ENCODE results near the gene MYH1. TPM values are rescaled to one million over a fixed set of nuclear protein-coding genes. Genes with fewer than 3 reads are reported as not detected.

MYH1 gene
- total RNA-seq, 3 donors from 2014 or later (not counting 1 experiment from before 2014, with no cell fraction given) = not detected

- no peaks in the 10 kb centered on the region for H3K9me3 Mint-ChIP-seq
- no peaks in the 10 kb centered on the region for H3K36me3 ChIP-seq (ENCODE audit: control insufficient read depth, insufficient read depth, low read length)
- ATAC-seq = no peak
- H3K4me1 ChIP-seq (ENCODE audit: control insufficient read depth, insufficient read depth, low read length) = no peaks in the 10 kb centered on the region
- no peak overlapping the region for H3K4me3 Mint-ChIP-seq
- peaks cover 2% of the 10 kb centered on the region for H3K27me3 ChIP-seq (ENCODE audit: control insufficient read depth, insufficient read depth, low read length)
- H3K9me3 ChIP-seq (ENCODE audit: control insufficient read depth, insufficient read depth, low read length) = no peaks in the 10 kb centered on the region
- no peaks in the 10 kb centered on the region for H3K36me3 Mint-ChIP-seq
- no peak for TF ChIP-seq CTCF (IDR thresholded peaks at IDR 0.05)
- no peak for DNase-seq
- peaks cover 12 to 45% of the 10 kb centered on the region in 2 donors for H3K27me3 Mint-ChIP-seq (ENCODE audit: low read depth in 2 of 2)
- no peaks in the 10 kb centered on the region for H3K4me1 Mint-ChIP-seq
- no peak overlapping the region for H3K27ac Mint-ChIP-seq
- H3K27ac ChIP-seq (ENCODE audit: low read length) = no peak overlapping the region
- intact Hi-C loops (cut with micrococcal nuclease) = no loop called here
- no peak overlapping the region for H3K4me3 ChIP-seq (ENCODE audit: low read length)
Observed at GRCh38 chr17:10521949-10522348, 3.6 kb upstream of the MYH1 start.

GRCh38 chr17:10516638-10517037, 1.7 kb downstream of the MYH1 start:
- H3K4me3 Mint-ChIP-seq = no peak overlapping the region
- no peak for TF ChIP-seq CTCF (IDR thresholded peaks at IDR 0.05)
- H3K36me3 ChIP-seq (ENCODE audit: control insufficient read depth, insufficient read depth, low read length) = no peaks in the 10 kb centered on the region
- peaks cover 6 to 59% of the 10 kb centered on the region in 2 donors for H3K27me3 Mint-ChIP-seq (ENCODE audit: low read depth in 2 of 2)
- no peaks in the 10 kb centered on the region for H3K36me3 Mint-ChIP-seq
- H3K4me3 ChIP-seq (ENCODE audit: low read length) = no peak overlapping the region
- H3K9me3 Mint-ChIP-seq = no peaks in the 10 kb centered on the region
- no peak overlapping the region for H3K27ac Mint-ChIP-seq
- H3K4me1 Mint-ChIP-seq = no peaks in the 10 kb centered on the region
- H3K27me3 ChIP-seq (ENCODE audit: control insufficient read depth, insufficient read depth, low read length) = peaks cover 2% of the 10 kb centered on the region
- H3K9me3 ChIP-seq (ENCODE audit: control insufficient read depth, insufficient read depth, low read length) = no peaks in the 10 kb centered on the region
- DNase-seq (no peak), ATAC-seq (no peak)
- H3K27ac ChIP-seq (ENCODE audit: low read length) = no peak overlapping the region
- no peaks in the 10 kb centered on the region for H3K4me1 ChIP-seq (ENCODE audit: control insufficient read depth, insufficient read depth, low read length)
- intact Hi-C loops (cut with micrococcal nuclease) = no loop called here

- Histone ChIP-seq H3K9me3 (ENCODE audit: control insufficient read depth, insufficient read depth, low read length) (no peaks in the 10 kb centered on the region), H3K4me1 (ENCODE audit: control insufficient read depth, insufficient read depth, low read length) (no peaks in the 10 kb centered on the region), H3K27ac (ENCODE audit: low read length) (no peak overlapping the region), H3K4me3 (ENCODE audit: low read length) (no peak overlapping the region), H3K36me3 (ENCODE audit: control insufficient read depth, insufficient read depth, low read length) (no peaks in the 10 kb centered on the region), H3K27me3 (ENCODE audit: control insufficient read depth, insufficient read depth, low read length) (peaks cover 1% of the 10 kb centered on the region)
- TF ChIP-seq CTCF (IDR thresholded peaks at IDR 0.05) = no peak
- Mint-ChIP-seq H3K9me3 (no peaks in the 10 kb centered on the region), H3K4me3 (no peak overlapping the region), H3K4me1 (no peaks in the 10 kb centered on the region), H3K27me3 (ENCODE audit: low read depth in 2 of 2) (peaks cover 6 to 64% of the 10 kb centered on the region in 2 donors), H3K36me3 (no peaks in the 10 kb centered on the region), H3K27ac (no peak overlapping the region)
- intact Hi-C loops (cut with micrococcal nuclease) = no loop called here
- ATAC-seq (no peak), DNase-seq (no peak)
- WGBS (ENCODE audit: insufficient coverage) = 90% methylated on average over 7 of the region's 7 CpGs
Observed at GRCh38 chr17:10516065-10516464, 2.3 kb downstream of the MYH1 start.

GRCh38 chr17:10513299-10514067, 4.9 kb downstream of the MYH1 start:
- H3K9me3 Mint-ChIP-seq = no peaks in the 10 kb centered on the region
- no peak overlapping the region for H3K27ac Mint-ChIP-seq
- ATAC-seq (no peak), DNase-seq (no peak)
- H3K4me1 Mint-ChIP-seq = no peaks in the 10 kb centered on the region
- WGBS (ENCODE audit: insufficient coverage) = 75% methylated on average over 4 of the region's 6 CpGs
- no peak overlapping the region for H3K27ac ChIP-seq (ENCODE audit: low read length)
- H3K36me3 ChIP-seq (ENCODE audit: control insufficient read depth, insufficient read depth, low read length) = no peaks in the 10 kb centered on the region
- H3K4me3 ChIP-seq (ENCODE audit: low read length) = no peak overlapping the region
- no peak overlapping the region for H3K4me3 Mint-ChIP-seq
- H3K9me3 ChIP-seq (ENCODE audit: control insufficient read depth, insufficient read depth, low read length) = no peaks in the 10 kb centered on the region
- no peaks in the 10 kb centered on the region for H3K4me1 ChIP-seq (ENCODE audit: control insufficient read depth, insufficient read depth, low read length)
- no peaks in the 10 kb centered on the region for H3K36me3 Mint-ChIP-seq
- intact Hi-C loops (cut with micrococcal nuclease) = no loop called here
- no peaks in the 10 kb centered on the region for H3K27me3 ChIP-seq (ENCODE audit: control insufficient read depth, insufficient read depth, low read length)
- peaks cover 3 to 49% of the 10 kb centered on the region in 2 donors for H3K27me3 Mint-ChIP-seq (ENCODE audit: low read depth in 2 of 2)
- no peak for TF ChIP-seq CTCF (IDR thresholded peaks at IDR 0.05)

All from natural killer cell (primary cell).